K562 (cell line): ENCODE results near the gene INO80. TPM values are rescaled to one million over a fixed set of nuclear protein-coding genes. Genes with fewer than 3 reads are reported as not detected.

Source experiments
- ATAC-seq: fragments of 200-7000 bp; cut with Tn5 transposase; 3 replicates; pipeline ENCODE4 v1.9.1; 2020; ENCODE audit warnings: moderate library complexity
- BruUV-seq: library from RNA; stranded (reverse); fragments of 400-500 nt; replicated peaks from 2 replicates; lab custom pipeline; 2021; lab: Mats Ljungman, UMichigan
- CTCF ChIA-PET: fragments of 300-600 bp; formaldehyde crosslinking; extraction: SDS; loops from one replicate; lab custom pipeline; 2021; ENCODE audit warnings: low intra/inter-chr PET ratio; lab: Yijun Ruan, JAX
- POLR2A ChIA-PET: fragments of 300-600, 350-650 bp; sonication (Branson Sonifier 250); formaldehyde crosslinking; extraction: SDS; loops from one replicate; lab custom pipeline; 2021; ENCODE audit warnings: antibody characterized with exemption, inconsistent platforms; lab: Yijun Ruan, JAX
- DNase-seq, 4 experiments: peaks; one replicate each; pipeline versions ENCODE4 v3.0.0 to v3.0.0-alpha.2; 2011 to 2018; ENCODE audit warnings: low spot score in 3 of 4, mixed read lengths in 3 of 4; ENCODE audit errors: extremely low read depth in 1 of 4
- FAIRE-seq: peaks from 2 replicates; lab custom pipeline; 2011; peaks lifted over from hg19 to GRCh38; lab: Jason Lieb, UNC
- H2AFZ ChIP-seq: 2 replicates; pipeline ENCODE4 v1.6.0; 2011; ENCODE audit warnings: low read depth, low read length, control low read depth, inconsistent platforms
- H3K27ac ChIP-seq: fragments of 200-600 bp; 3 replicates; pipeline ENCODE4 v1.8.0; 2011; ENCODE audit warnings: low read depth, mild to moderate bottlenecking, control low read depth, inconsistent platforms, low read length, moderate library complexity, mixed read lengths; ENCODE audit errors: extremely low read depth
- H3K27me3 ChIP-seq, 2 experiments: fragments of 300-600 bp in 1 of 2; 2 replicates in 1 of 2; 3 replicates in 1 of 2; pipeline versions ENCODE4 v1.6.0 to v1.8.0; 2011; ENCODE audit warnings: inconsistent platforms in 2 of 2, low read length in 2 of 2, mild to moderate bottlenecking in 1 of 2, mixed read lengths in 1 of 2, moderate library complexity in 1 of 2; ENCODE audit not compliant: control insufficient read depth in 2 of 2, insufficient read depth in 2 of 2
- H3K36me3 ChIP-seq: fragments of 300-600 bp; 3 replicates; pipeline ENCODE4 v1.8.0; 2011; ENCODE audit warnings: mild to moderate bottlenecking, low read length, inconsistent platforms; ENCODE audit not compliant: control insufficient read depth, insufficient read depth
- H3K4me1 ChIP-seq, 2 experiments: fragments of 200-600 bp in 1 of 2; replicated peaks in 1 of 2; 2 replicates in 1 of 2; 3 replicates in 1 of 2; pipeline versions ENCODE4 v1.5.1 to v1.8.0; 2011; ENCODE audit warnings: inconsistent platforms in 2 of 2, low read length in 2 of 2, mild to moderate bottlenecking in 1 of 2, mixed read lengths in 1 of 2, moderate library complexity in 1 of 2; ENCODE audit not compliant: control insufficient read depth in 2 of 2, insufficient read depth in 2 of 2
- H3K4me2 ChIP-seq: 2 replicates; pipeline ENCODE4 v1.6.1; 2011; ENCODE audit warnings: low read length, control low read depth, inconsistent platforms, mixed read lengths; ENCODE audit not compliant: insufficient read depth
- H3K4me3 ChIP-seq: fragments of 200-600 bp; sonication (generic), shearing (Covaris generic); 2 replicates; pipeline ENCODE4 v1.5.1; 2016; ENCODE audit warnings: control low read depth, inconsistent platforms
- H3K79me2 ChIP-seq: fragments of 200-600 bp; 3 replicates; pipeline ENCODE4 v1.8.0; 2011; ENCODE audit warnings: low read length, inconsistent platforms; ENCODE audit not compliant: control insufficient read depth, insufficient read depth
- H3K9ac ChIP-seq, 2 experiments: 2 replicates each; pipeline versions ENCODE4 v1.6.0 to v1.6.1; 2011; ENCODE audit warnings: low read depth in 2 of 2, low read length in 2 of 2, control low read depth in 1 of 2, inconsistent platforms in 1 of 2, mild to moderate bottlenecking in 1 of 2, mixed read lengths in 1 of 2; ENCODE audit not compliant: insufficient read depth in 1 of 2
- H3K9me1 ChIP-seq: one replicate; pipeline ENCODE4 v1.6.0; 2011; ENCODE audit warnings: inconsistent platforms, mild to moderate bottlenecking, low read length, moderate library complexity; ENCODE audit not compliant: control insufficient read depth, insufficient read depth
- H3K9me3 ChIP-seq: replicated peaks from 2 replicates; pipeline ENCODE4 v1.5.1; 2011; ENCODE audit warnings: low read depth, low read length, inconsistent platforms; ENCODE audit not compliant: control insufficient read depth, insufficient read depth
- H4K20me1 ChIP-seq: replicated peaks from 2 replicates; pipeline ENCODE4 v1.6.1; 2011; ENCODE audit warnings: low read length, inconsistent platforms, mixed read lengths; ENCODE audit not compliant: control insufficient read depth, insufficient read depth
- PBX2 ChIP-seq, 2 experiments: IDR thresholded peaks in 1 of 2; conservative IDR thresholded peaks in 1 of 2; 2 replicates each; pipeline ENCODE4 v1.6.1; 2016; ENCODE audit warnings: low read depth in 2 of 2, mild to moderate bottlenecking in 1 of 2, missing compliant biosample characterization in 1 of 2, missing genetic modification characterization in 1 of 2, moderate library complexity in 1 of 2
- POU5F1 ChIP-seq: fragments of 150-350 bp; IDR thresholded peaks from 2 replicates; pipeline ENCODE4 v1.6.1; 2014; ENCODE audit warnings: borderline replicate concordance, low read length, low read depth, mild to moderate bottlenecking; ENCODE audit not compliant: partially characterized antibody
- WGBS: fragments of 100-300 bp; shearing (Covaris generic); methylation state at CpG from one replicate; pipeline ENCODE4 v1.1.6; 2016; ENCODE audit warnings: low coverage, mixed read lengths; ENCODE audit not compliant: insufficient coverage; ENCODE audit errors: missing lambda C conversion rate; 5-methylcytosine and 5-hydroxymethylcytosine counted together
- in situ Hi-C: fragments of 300-500 bp; cut with MboI; formaldehyde crosslinking; loops from 4 replicates; pipeline ENCODE4 v1.15.0; 2018; ENCODE audit warnings: inconsistent platforms, mixed read lengths
- intact Hi-C: fragments of 100-400 bp; cut with micrococcal nuclease; formaldehyde crosslinking; loops from 2 replicates; pipeline ENCODE4 v1.14.2; 2022
- polyA plus RNA-seq, 8 experiments: library from polyadenylated mRNA; depleted of rRNA in 4 of 8; stranded (reverse) in 5 of 8; unstranded in 3 of 8; fragments of >200 nt; fragmentation: Nextera tagmentation in 2 of 8; fragmentation: Illumina TruSeq in 1 of 8; extraction: Ambion mirVana in 2 of 8; extraction: Trizol in 1 of 8; gene quantifications; 2 replicates each; pipeline versions ENCODE4 v1.2.1 to v1.2.3, GENCODE V29; 2011 to 2014; ENCODE audit warnings: inconsistent platforms in 1 of 8, missing spikeins in 1 of 8
- total RNA-seq, 7 experiments: library from RNA; depleted of rRNA in 6 of 7; stranded (reverse); fragments of >200 nt in 6 of 7; fragmentation: Illumina TruSeq in 2 of 7; extraction: Trizol in 2 of 7; gene quantifications; 2 replicates each; pipeline versions ENCODE4 v1.2.1 to v1.2.3, GENCODE V29; 2011 to 2021; ENCODE audit warnings: low replicate concordance in 1 of 7

INO80 gene
- total and polyA plus RNA-seq, 9 of the 15 experiments (the other 6 are each of a cell fraction or from before 2014, with no cell fraction given) = 1.1 to 25.7 (median 19.9) TPM

- POLR2A ChIA-PET = interaction anchor here (0.9 to 1.3 kb wide), 3 partner anchors 10 to 16 kb away, joined by 4 read pairs; no protein-coding TSS in a partner anchor
- in situ Hi-C loops = no loop called here
- no peak for FAIRE-seq
Measured at GRCh38 chr15:40992241-40992741, 123.8 kb downstream of the INO80 start.

More at GRCh38 chr15:40992241-40992741, 123.8 kb downstream of the INO80 start:
- Histone ChIP-seq H3K27ac (no peak overlapping the region), H3K9ac (no peak overlapping the region), H3K4me3 (no peak overlapping the region), H2AFZ (no peak overlapping the region), H3K9me3 (no peaks in the 10 kb centered on the region), H3K9me1 (no peaks in the 10 kb centered on the region), H3K36me3 (peaks cover 82% of the 10 kb centered on the region), H4K20me1 (no peaks in the 10 kb centered on the region), H3K4me1 (no peaks in the 10 kb centered on the region), H3K4me2 (no peak overlapping the region), H3K79me2 (no peaks in the 10 kb centered on the region), H3K27me3 (no peaks in the 10 kb centered on the region)
- CTCF ChIA-PET = no interaction called here
- ATAC-seq (no peak), DNase-seq (no peak)
- no peak for TF ChIP-seq PBX2 (CRISPR knock-in tag; IDR thresholded peaks at IDR 0.05; ENCODE audit: low read depth)
- 0 out of 2 replicates have a peak, but pooled peaks have one; percentile 13 for TF ChIP-seq PBX2 (tag; conservative IDR thresholded peaks at IDR 0.05; ENCODE audit: low read depth)
- no peak for TF ChIP-seq POU5F1
- no TSS peak for BruUV-seq
- intact Hi-C loops = no loop called here
- 47% methylated on average over 1 of the region's 1 CpG for WGBS
